Measurements from ENCODE around the gene GMEB2.
"Not testable (repeated sequence)": the region's sequence is repeated elsewhere in the genome, so short reads cannot be mapped to it uniquely, and the experiment has no call there.

GMEB2 gene

GRCh38 chr20:63610581-63611435 lies 16.1 kb downstream of the GMEB2 start:
- H3K27ac ChIP-seq: no peak overlapping the region
- TF ChIP-seq CTCF (IDR thresholded peaks at IDR 0.05) (no peak), ZFX (IDR thresholded peaks at IDR 0.05; ENCODE audit: borderline replicate concordance) (no peak)

GRCh38 chr20:63606686-63607085 lies 20.2 kb downstream of the GMEB2 start:
- TF ChIP-seq ZFX (IDR thresholded peaks at IDR 0.05; ENCODE audit: borderline replicate concordance) (no peak), CTCF (IDR thresholded peaks at IDR 0.05) (no peak)
- no peak overlapping the region for H3K27ac ChIP-seq

- H3K27ac ChIP-seq: no peak overlapping the region
- TF ChIP-seq CTCF (IDR thresholded peaks at IDR 0.05): no peak
- no peak for TF ChIP-seq ZFX (IDR thresholded peaks at IDR 0.05; ENCODE audit: borderline replicate concordance)
These were observed 24.6 kb downstream of the GMEB2 start for GRCh38 chr20:63602321-63602720.

- not testable (repeated sequence) for H3K27ac ChIP-seq
These were observed 25.2 kb downstream of the GMEB2 start for GRCh38 chr20:63601679-63602078.

- TF ChIP-seq ZFX (IDR thresholded peaks at IDR 0.05; ENCODE audit: borderline replicate concordance) (no peak), CTCF (IDR thresholded peaks at IDR 0.05) (no peak)
- H3K27ac ChIP-seq: no peak overlapping the region
These were observed 27.4 kb downstream of the GMEB2 start for GRCh38 chr20:63599396-63600050.

GRCh38 chr20:63598479-63599395 lies 28.2 kb downstream of the GMEB2 start:
- H3K27ac ChIP-seq: no peak overlapping the region
- TF ChIP-seq CTCF (IDR thresholded peaks at IDR 0.05) (no peak), ZFX (IDR thresholded peaks at IDR 0.05; ENCODE audit: borderline replicate concordance) (no peak)

- H3K27ac ChIP-seq: no peak overlapping the region
- TF ChIP-seq CTCF (IDR thresholded peaks at IDR 0.05): no peak
- TF ChIP-seq ZFX (IDR thresholded peaks at IDR 0.05; ENCODE audit: borderline replicate concordance): no peak
These were observed 29.0 kb downstream of the GMEB2 start for GRCh38 chr20:63597651-63598478.

Data from 22Rv1 (cell line).